Measurements from ENCODE around the gene AIFM3.

AIFM3 gene

GRCh38 chr22:20963201-20964052 is 3.6 kb upstream of the AIFM3 start:
- TF ChIP-seq Cebpa-rat (IDR thresholded peaks at IDR 0.05), result no peak
- peaks cover 0 to 39% (median 16%) of the 10 kb centered on the region in 11 experiments; a peak in 13 of 22 replicates for H4K20me1 ChIP-seq
- peaks cover 38 to 64% (median 53%) of the 10 kb centered on the region in 11 experiments for H3K27me3 ChIP-seq
- no peak overlapping the region for H3K4me3 ChIP-seq
- 0 out of 22 replicates have a peak overlapping the region, but pooled peaks of 1 of the 11 experiments have one; percentile 15 for H3K9ac ChIP-seq
- H3K4me2 ChIP-seq, result no peak overlapping the region
- no peaks in the 10 kb centered on the region for H3K9me3 ChIP-seq (replicated peaks in 1 of 11)
- H3K4me1 ChIP-seq, result peaks cover 18 to 46% (median 37%) of the 10 kb centered on the region in 10 experiments; a peak in 19 of 20 replicates
- H3K27ac ChIP-seq, result no peak overlapping the region
- no peaks in the 10 kb centered on the region for H3K36me3 ChIP-seq

GRCh38 chr22:20964090-20964798 is 2.8 kb upstream of the AIFM3 start:
- H3K9ac ChIP-seq, result peak overlapping the region in 9 of 11 experiments; percentile 30 to 68 (median 53); a peak in 11 of 22 replicates
- peaks cover 18 to 54% (median 44%) of the 10 kb centered on the region in 10 experiments; a peak in 19 of 20 replicates for H3K4me1 ChIP-seq
- H3K9me3 ChIP-seq (replicated peaks in 1 of 11), result no peaks in the 10 kb centered on the region
- H3K27me3 ChIP-seq, result peaks cover 37 to 56% (median 45%) of the 10 kb centered on the region in 11 experiments
- H4K20me1 ChIP-seq, result peaks cover 0 to 39% (median 16%) of the 10 kb centered on the region in 11 experiments; a peak in 13 of 22 replicates
- TF ChIP-seq Cebpa-rat (IDR thresholded peaks at IDR 0.05), result no peak
- peak overlapping the region; percentile 40 to 67 (median 51) for H3K4me3 ChIP-seq
- H3K4me2 ChIP-seq, result peak overlapping the region; percentile 65 to 95 (median 88)
- no peak overlapping the region for H3K27ac ChIP-seq
- H3K36me3 ChIP-seq, result no peaks in the 10 kb centered on the region

- Histone ChIP-seq H3K36me3 (no peaks in the 10 kb centered on the region), H3K9me3 (replicated peaks in 1 of 11) (no peaks in the 10 kb centered on the region), H3K4me2 (peak overlapping the region; percentile 65 to 95 (median 88)), H3K4me3 (peak overlapping the region; percentile 40 to 67 (median 51)), H3K4me1 (peaks cover 18 to 55% (median 44%) of the 10 kb centered on the region in 10 experiments; a peak in 19 of 20 replicates), H3K27ac (no peak overlapping the region), H4K20me1 (peaks cover 0 to 39% (median 16%) of the 10 kb centered on the region in 11 experiments; a peak in 13 of 22 replicates), H3K9ac (peak overlapping the region in 9 of 11 experiments; percentile 30 to 68 (median 53); a peak in 11 of 22 replicates), H3K27me3 (peaks cover 37 to 55% (median 42%) of the 10 kb centered on the region in 11 experiments)
- no peak for TF ChIP-seq Cebpa-rat (IDR thresholded peaks at IDR 0.05)
These were observed 2.3 kb upstream of the AIFM3 start for GRCh38 chr22:20964799-20965103.

- Histone ChIP-seq H3K27me3 (peaks cover 37 to 55% (median 42%) of the 10 kb centered on the region in 11 experiments), H4K20me1 (peaks cover 0 to 39% (median 16%) of the 10 kb centered on the region in 11 experiments; a peak in 13 of 22 replicates), H3K9me3 (replicated peaks in 1 of 11) (no peaks in the 10 kb centered on the region), H3K9ac (peak overlapping the region in 5 of 11 experiments; percentile 22 to 65 (median 47); a peak in 5 of 22 replicates), H3K4me1 (peaks cover 18 to 55% (median 44%) of the 10 kb centered on the region in 10 experiments; a peak in 19 of 20 replicates), H3K27ac (no peak overlapping the region), H3K36me3 (no peaks in the 10 kb centered on the region), H3K4me3 (peak overlapping the region in 9 of 10 experiments; percentile 40 to 67 (median 51); a peak in 17 of 20 replicates), H3K4me2 (peak overlapping the region; percentile 65 to 95 (median 88))
- no peak for TF ChIP-seq Cebpa-rat (IDR thresholded peaks at IDR 0.05)
These were observed 1.8 kb upstream of the AIFM3 start for GRCh38 chr22:20965104-20965887.

- no peak for TF ChIP-seq Cebpa-rat (IDR thresholded peaks at IDR 0.05)
- Histone ChIP-seq H3K27ac (no peak overlapping the region), H3K9me3 (replicated peaks in 1 of 11) (no peaks in the 10 kb centered on the region), H4K20me1 (peaks cover 0 to 39% (median 16%) of the 10 kb centered on the region in 11 experiments; a peak in 13 of 22 replicates), H3K36me3 (no peaks in the 10 kb centered on the region), H3K4me2 (peak overlapping the region in 10 of 11 experiments; percentile 76 to 95 (median 88); a peak in 19 of 22 replicates), H3K4me3 (peak overlapping the region in 1 of 10 experiments; percentile 50; a peak in 1 of 20 replicates), H3K27me3 (peaks cover 37 to 55% (median 42%) of the 10 kb centered on the region in 11 experiments), H3K4me1 (peaks cover 18 to 55% (median 44%) of the 10 kb centered on the region in 10 experiments; a peak in 19 of 20 replicates), H3K9ac (no peak overlapping the region; a peak in 1 of 22 replicates)
These were observed 883 bp upstream of the AIFM3 start for GRCh38 chr22:20965888-20966855.

- Histone ChIP-seq H3K27me3 (peaks cover 36 to 49% (median 39%) of the 10 kb centered on the region in 11 experiments), H4K20me1 (peaks cover 0 to 35% (median 13%) of the 10 kb centered on the region in 11 experiments; a peak in 13 of 22 replicates), H3K9ac (peak overlapping the region in 2 of 11 experiments; percentile 3 to 52; a peak in 2 of 22 replicates), H3K4me1 (peaks cover 18 to 67% (median 50%) of the 10 kb centered on the region in 10 experiments; a peak in 19 of 20 replicates), H3K9me3 (replicated peaks in 1 of 11) (no peaks in the 10 kb centered on the region), H3K36me3 (no peaks in the 10 kb centered on the region), H3K27ac (peak overlapping the region in 1 of 11 experiments; percentile 56; a peak in 1 of 22 replicates), H3K4me2 (peak overlapping the region; percentile 19 to 91 (median 68); a peak in 19 of 22 replicates), H3K4me3 (peak overlapping the region in 1 of 10 experiments; percentile 15; a peak in 1 of 20 replicates)
- TF ChIP-seq Cebpa-rat (IDR thresholded peaks at IDR 0.05), result no peak
These were observed 699 bp downstream of the AIFM3 start for GRCh38 chr22:20967697-20968211.

All from BLaER1 treated with 17β-estradiol and CSF1 and Interleukin-3, amounts not matched to agents 10 nM and 100 nM (cell line).